ENCODE measurements around the gene KNTC1.
A peak's percentile ranks its signal among the peaks of the same experiment; 100 is the strongest.
"Not testable (repeated sequence)": the region's sequence is repeated elsewhere in the genome, so short reads cannot be mapped to it uniquely, and the experiment has no call there.

The KNTC1 gene

GRCh38 chr12:122526683-122527477 lies at the start of gene KNTC1, which contains the start of gene RSRC2:
TSS of gene KNTC1 (plus strand) at chr12:122527249. CDS start at chr12:122530064, 2,815 bp downstream.
TSS of gene RSRC2 (minus strand) at chr12:122526936. CDS start at chr12:122526853, 83 bp downstream.
- H3K9me3 ChIP-seq (ENCODE audit: low read length), result no peaks in the 10 kb centered on the region
- peak within 1 kb of the TSS; percentile 94 to 99 for H3K4me3 ChIP-seq (ENCODE audit: low read depth in 1 of 2, low read length in 2 of 2)
- no peaks in the 10 kb centered on the region for H3K27me3 ChIP-seq (ENCODE audit: control insufficient read depth in 1 of 2, insufficient read depth in 2 of 2, low read length in 2 of 2)
- H3K4me1 ChIP-seq (ENCODE audit: insufficient read depth, low read length), result peaks cover 38% of the 10 kb centered on the region
- peaks cover 9% of the 10 kb centered on the region for H3K36me3 ChIP-seq (ENCODE audit: insufficient read depth, low read length)
- peak within 1 kb of the TSS; percentile 100 for H3K9ac ChIP-seq (ENCODE audit: low read length)
- peak within 1 kb of the TSS; percentile 100 for H3K27ac ChIP-seq (ENCODE audit: low read depth, low read length)

GRCh38 chr12:122480753-122481152 lies 46.3 kb upstream of the KNTC1 start:
- Histone ChIP-seq H3K36me3 (ENCODE audit: insufficient read depth, low read length) (peaks cover 58% of the 10 kb centered on the region), H3K4me1 (ENCODE audit: insufficient read depth, low read length) (no peaks in the 10 kb centered on the region), H3K9me3 (ENCODE audit: low read length) (no peaks in the 10 kb centered on the region), H3K9ac (ENCODE audit: low read length) (no peak overlapping the region), H3K4me3 (ENCODE audit: low read depth in 1 of 2, low read length in 2 of 2) (no peak overlapping the region), H3K27me3 (ENCODE audit: control insufficient read depth in 1 of 2, insufficient read depth in 2 of 2, low read length in 2 of 2) (no peaks in the 10 kb centered on the region), H3K27ac (ENCODE audit: low read depth, low read length) (no peak overlapping the region)

GRCh38 chr12:122481861-122482260 lies 45.2 kb upstream of the KNTC1 start:
- Histone ChIP-seq H3K9ac (ENCODE audit: low read length) (no peak overlapping the region), H3K4me3 (ENCODE audit: low read depth in 1 of 2, low read length in 2 of 2) (no peak overlapping the region), H3K9me3 (ENCODE audit: low read length) (no peaks in the 10 kb centered on the region), H3K27me3 (ENCODE audit: control insufficient read depth in 1 of 2, insufficient read depth in 2 of 2, low read length in 2 of 2) (no peaks in the 10 kb centered on the region), H3K4me1 (ENCODE audit: insufficient read depth, low read length) (no peaks in the 10 kb centered on the region), H3K36me3 (ENCODE audit: insufficient read depth, low read length) (peaks cover 55% of the 10 kb centered on the region), H3K27ac (ENCODE audit: low read depth, low read length) (no peak overlapping the region)

- H3K36me3 ChIP-seq (ENCODE audit: insufficient read depth, low read length), result peaks cover 58% of the 10 kb centered on the region
- H3K9ac ChIP-seq (ENCODE audit: low read length), result no peak overlapping the region
These were observed 43.1 kb upstream of the KNTC1 start for GRCh38 chr12:122483969-122484368.

GRCh38 chr12:122484385-122484784 lies 42.7 kb upstream of the KNTC1 start:
- not testable (repeated sequence) for H3K4me3 ChIP-seq (ENCODE audit: low read depth in 1 of 2, low read length in 2 of 2); H3K27me3 ChIP-seq (ENCODE audit: control insufficient read depth in 1 of 2, insufficient read depth in 2 of 2, low read length in 2 of 2); H3K4me1 ChIP-seq (ENCODE audit: insufficient read depth, low read length); H3K9me3 ChIP-seq (ENCODE audit: low read length); H3K9ac ChIP-seq (ENCODE audit: low read length); H3K27ac ChIP-seq (ENCODE audit: low read depth, low read length)
- H3K36me3 ChIP-seq (ENCODE audit: insufficient read depth, low read length), result peaks cover 62% of the 10 kb centered on the region

More at GRCh38 chr12:122483969-122484368, 43.1 kb upstream of the KNTC1 start:
- Histone ChIP-seq H3K4me1 (ENCODE audit: insufficient read depth, low read length) (no peaks in the 10 kb centered on the region), H3K27ac (ENCODE audit: low read depth, low read length) (no peak overlapping the region), H3K4me3 (ENCODE audit: low read depth in 1 of 2, low read length in 2 of 2) (no peak overlapping the region), H3K27me3 (ENCODE audit: control insufficient read depth in 1 of 2, insufficient read depth in 2 of 2, low read length in 2 of 2) (no peaks in the 10 kb centered on the region), H3K9me3 (ENCODE audit: low read length) (no peaks in the 10 kb centered on the region)

GRCh38 chr12:122486360-122486759 lies 40.7 kb upstream of the KNTC1 start:
- not testable (repeated sequence) for H3K9me3 ChIP-seq (ENCODE audit: low read length); H3K4me1 ChIP-seq (ENCODE audit: insufficient read depth, low read length); H3K9ac ChIP-seq (ENCODE audit: low read length); H3K27me3 ChIP-seq (ENCODE audit: control insufficient read depth in 1 of 2, insufficient read depth in 2 of 2, low read length in 2 of 2); H3K27ac ChIP-seq (ENCODE audit: low read depth, low read length); H3K4me3 ChIP-seq (ENCODE audit: low read depth in 1 of 2, low read length in 2 of 2)
- H3K36me3 ChIP-seq (ENCODE audit: insufficient read depth, low read length), result peaks cover 59% of the 10 kb centered on the region

GRCh38 chr12:122486805-122487426 lies 40.1 kb upstream of the KNTC1 start:
- no peak overlapping the region for H3K27ac ChIP-seq (ENCODE audit: low read depth, low read length)
- no peaks in the 10 kb centered on the region for H3K27me3 ChIP-seq (ENCODE audit: control insufficient read depth in 1 of 2, insufficient read depth in 2 of 2, low read length in 2 of 2)
- H3K36me3 ChIP-seq (ENCODE audit: insufficient read depth, low read length), result peaks cover 57% of the 10 kb centered on the region
- H3K4me1 ChIP-seq (ENCODE audit: insufficient read depth, low read length), result no peaks in the 10 kb centered on the region
- no peak overlapping the region for H3K4me3 ChIP-seq (ENCODE audit: low read depth in 1 of 2, low read length in 2 of 2)
- no peak overlapping the region for H3K9ac ChIP-seq (ENCODE audit: low read length)
- H3K9me3 ChIP-seq (ENCODE audit: low read length), result no peaks in the 10 kb centered on the region

- not testable (repeated sequence) for H3K9ac ChIP-seq (ENCODE audit: low read length); H3K4me1 ChIP-seq (ENCODE audit: insufficient read depth, low read length); H3K27ac ChIP-seq (ENCODE audit: low read depth, low read length); H3K9me3 ChIP-seq (ENCODE audit: low read length); H3K4me3 ChIP-seq (ENCODE audit: low read depth in 1 of 2, low read length in 2 of 2); H3K27me3 ChIP-seq (ENCODE audit: control insufficient read depth in 1 of 2, insufficient read depth in 2 of 2, low read length in 2 of 2)
- H3K36me3 ChIP-seq (ENCODE audit: insufficient read depth, low read length), result peaks cover 61% of the 10 kb centered on the region
These were observed 39.2 kb upstream of the KNTC1 start for GRCh38 chr12:122487807-122488206.

GRCh38 chr12:122489038-122489437 lies 38.0 kb upstream of the KNTC1 start:
- H3K27me3 ChIP-seq (ENCODE audit: control insufficient read depth in 1 of 2, insufficient read depth in 2 of 2, low read length in 2 of 2), result no peaks in the 10 kb centered on the region
- no peak overlapping the region for H3K4me3 ChIP-seq (ENCODE audit: low read depth in 1 of 2, low read length in 2 of 2)
- no peak overlapping the region for H3K9ac ChIP-seq (ENCODE audit: low read length)
- H3K4me1 ChIP-seq (ENCODE audit: insufficient read depth, low read length), result no peaks in the 10 kb centered on the region
- H3K9me3 ChIP-seq (ENCODE audit: low read length), result no peaks in the 10 kb centered on the region
- H3K27ac ChIP-seq (ENCODE audit: low read depth, low read length), result no peak overlapping the region
- H3K36me3 ChIP-seq (ENCODE audit: insufficient read depth, low read length), result peaks cover 56% of the 10 kb centered on the region

GRCh38 chr12:122491991-122492390 lies 35.1 kb upstream of the KNTC1 start:
- Histone ChIP-seq H3K4me3 (ENCODE audit: low read depth in 1 of 2, low read length in 2 of 2) (no peak overlapping the region), H3K4me1 (ENCODE audit: insufficient read depth, low read length) (no peaks in the 10 kb centered on the region), H3K36me3 (ENCODE audit: insufficient read depth, low read length) (peaks cover 53% of the 10 kb centered on the region), H3K9ac (ENCODE audit: low read length) (no peak overlapping the region), H3K27ac (ENCODE audit: low read depth, low read length) (no peak overlapping the region), H3K9me3 (ENCODE audit: low read length) (no peaks in the 10 kb centered on the region), H3K27me3 (ENCODE audit: control insufficient read depth in 1 of 2, insufficient read depth in 2 of 2, low read length in 2 of 2) (no peaks in the 10 kb centered on the region)

- H3K9me3 ChIP-seq (ENCODE audit: low read length); H3K27me3 ChIP-seq (ENCODE audit: control insufficient read depth in 1 of 2, insufficient read depth in 2 of 2, low read length in 2 of 2); H3K4me3 ChIP-seq (ENCODE audit: low read depth in 1 of 2, low read length in 2 of 2); H3K9ac ChIP-seq (ENCODE audit: low read length); H3K4me1 ChIP-seq (ENCODE audit: insufficient read depth, low read length); H3K27ac ChIP-seq (ENCODE audit: low read depth, low read length): not testable (repeated sequence)
- H3K36me3 ChIP-seq (ENCODE audit: insufficient read depth, low read length), result peaks cover 40% of the 10 kb centered on the region
These were observed 33.8 kb upstream of the KNTC1 start for GRCh38 chr12:122493222-122493621.
